Nephron progenitor cell (in vitro differentiated cells): ENCODE data around the gene TRABD2B.

Experiments
- DNase-seq: peaks from one replicate; pipeline ENCODE4 v3.0.0; 2021
- H3K27ac Mint-ChIP-seq: 2 replicates; pipeline ENCODE4 v1.8.0; 2021; ENCODE audit warnings: mild to moderate bottlenecking, moderate library complexity, mixed read lengths
- H3K27me3 Mint-ChIP-seq: 2 replicates; pipeline ENCODE4 v1.8.0; 2021; ENCODE audit warnings: mild to moderate bottlenecking, low read depth, mixed read lengths; ENCODE audit not compliant: poor library complexity
- H3K36me3 Mint-ChIP-seq: 2 replicates; pipeline ENCODE4 v1.8.0; 2021; ENCODE audit warnings: low read depth, mixed read lengths
- H3K4me1 Mint-ChIP-seq: 2 replicates; pipeline ENCODE4 v1.8.0; 2021; ENCODE audit warnings: mixed read lengths
- H3K4me3 Mint-ChIP-seq: 2 replicates; pipeline ENCODE4 v1.8.0; 2021; ENCODE audit warnings: mild to moderate bottlenecking, moderate library complexity, mixed read lengths
- H3K9me3 Mint-ChIP-seq: 2 replicates; pipeline ENCODE4 v1.8.0; 2021; ENCODE audit warnings: mild to moderate bottlenecking, moderate library complexity, mixed read lengths
- CTCF ChIP-seq: fragments of 200-600 bp; sonication (generic); IDR thresholded peaks from 2 replicates; pipeline ENCODE4 v1.5.0; 2021; ENCODE audit warnings: antibody characterized with exemption

The TRABD2B gene

GRCh38 chr1:47968556-47968888 is 28.7 kb downstream of the TRABD2B start:
- DNase-seq = no peak
- no peaks in the 10 kb centered on the region for H3K36me3 Mint-ChIP-seq
- H3K4me1 Mint-ChIP-seq = peaks cover 96% of the 10 kb centered on the region
- H3K4me3 Mint-ChIP-seq = peak overlapping the region; percentile 15
- no peak for TF ChIP-seq CTCF
- no peaks in the 10 kb centered on the region for H3K9me3 Mint-ChIP-seq
- peak overlapping the region; percentile 62 for H3K27ac Mint-ChIP-seq
- H3K27me3 Mint-ChIP-seq = no peaks in the 10 kb centered on the region

- Mint-ChIP-seq H3K27ac (peak overlapping the region; percentile 62), H3K4me1 (peaks cover 96% of the 10 kb centered on the region), H3K9me3 (no peaks in the 10 kb centered on the region), H3K27me3 (peaks cover 3% of the 10 kb centered on the region), H3K36me3 (no peaks in the 10 kb centered on the region), H3K4me3 (no peak overlapping the region)
- no peak for TF ChIP-seq CTCF
- DNase-seq = peak; percentile 26
Measured at GRCh38 chr1:47967864-47968555, 29.2 kb downstream of the TRABD2B start.

- DNase-seq = no peak
- H3K36me3 Mint-ChIP-seq = peaks cover 13% of the 10 kb centered on the region
- H3K27me3 Mint-ChIP-seq = peaks cover 4% of the 10 kb centered on the region
- no peak for TF ChIP-seq CTCF
- no peak overlapping the region for H3K27ac Mint-ChIP-seq
- no peak overlapping the region for H3K4me3 Mint-ChIP-seq
- H3K9me3 Mint-ChIP-seq = peaks cover 19% of the 10 kb centered on the region
- peaks cover 74% of the 10 kb centered on the region for H3K4me1 Mint-ChIP-seq
Measured at GRCh38 chr1:47965816-47966215, 31.4 kb downstream of the TRABD2B start.

- peaks cover 31% of the 10 kb centered on the region for H3K9me3 Mint-ChIP-seq
- DNase-seq = no peak
- H3K4me1 Mint-ChIP-seq = peaks cover 62% of the 10 kb centered on the region
- peak overlapping the region; percentile 27 for H3K27ac Mint-ChIP-seq
- peaks cover 22% of the 10 kb centered on the region for H3K36me3 Mint-ChIP-seq
- H3K4me3 Mint-ChIP-seq = no peak overlapping the region
- H3K27me3 Mint-ChIP-seq = peaks cover 4% of the 10 kb centered on the region
- no peak for TF ChIP-seq CTCF
Measured at GRCh38 chr1:47964636-47965035, 32.5 kb downstream of the TRABD2B start.

DNA sequence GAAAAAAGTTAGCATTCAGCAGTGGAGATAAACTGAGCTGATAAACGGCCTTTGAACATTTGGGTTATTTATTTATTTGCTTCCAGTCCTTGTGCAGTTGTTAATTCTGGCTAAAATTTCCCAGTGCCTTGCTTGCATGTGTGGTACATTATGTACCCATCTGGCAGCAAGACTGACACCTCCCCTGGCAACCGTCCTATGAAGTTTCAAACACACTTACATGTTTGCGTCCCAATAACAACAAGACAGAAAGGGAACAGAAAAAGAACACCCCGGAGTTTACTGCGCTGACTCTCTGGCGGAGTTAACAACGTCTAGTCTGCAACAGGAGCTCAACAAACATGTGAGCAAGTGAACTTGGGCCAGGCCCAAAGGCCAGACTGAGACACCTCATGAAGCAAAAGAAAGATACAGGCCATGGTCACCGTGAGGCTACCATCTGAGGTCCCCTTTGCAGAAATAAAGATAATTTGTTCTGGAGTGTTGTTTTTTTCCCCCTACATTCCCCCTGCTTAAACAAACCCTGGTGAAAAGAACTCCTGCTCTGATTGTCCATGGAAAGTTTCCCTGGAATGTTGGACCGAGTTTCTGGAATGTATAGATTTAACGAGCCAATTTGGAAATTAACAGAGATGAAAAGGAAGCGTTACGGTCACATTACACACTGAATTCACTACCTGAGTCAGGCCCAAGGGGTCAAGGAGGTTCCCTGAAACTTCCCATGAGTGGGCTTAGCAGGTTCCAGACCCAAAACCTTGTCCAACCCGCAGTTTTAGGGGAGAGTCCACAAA is 33.4 kb downstream of the TRABD2B start:
- Mint-ChIP-seq H3K4me3 (no peak overlapping the region), H3K4me1 (peaks cover 53% of the 10 kb centered on the region), H3K27ac (peak overlapping the region; percentile 32), H3K36me3 (peaks cover 30% of the 10 kb centered on the region), H3K9me3 (peaks cover 40% of the 10 kb centered on the region), H3K27me3 (peaks cover 4% of the 10 kb centered on the region)
- no peak for DNase-seq
- no peak for TF ChIP-seq CTCF
